ENCODE data around the gene BLTP2.

- TF ChIP-seq EZH2phosphoT487 (IDR thresholded peaks at IDR 0.05; ENCODE audit: low read length) = no peak
- no peak for TF ChIP-seq CTCF (IDR thresholded peaks at IDR 0.05; ENCODE audit: low read length)
- no peak for TF ChIP-seq EZH2 (optimal IDR thresholded peaks at IDR 0.05; ENCODE audit: low read depth, low read length)
These were observed 18.1 kb downstream of the BLTP2 start for GRCh38 chr17:28626818-28627217.
